Measurements from ENCODE around the gene CTNNA3.
A peak's percentile ranks its signal among the peaks of the same experiment; 100 is the strongest.
"Not testable (repeated sequence)": the region's sequence is repeated elsewhere in the genome, so short reads cannot be mapped to it uniquely, and the experiment has no call there.

The CTNNA3 gene

DNA sequence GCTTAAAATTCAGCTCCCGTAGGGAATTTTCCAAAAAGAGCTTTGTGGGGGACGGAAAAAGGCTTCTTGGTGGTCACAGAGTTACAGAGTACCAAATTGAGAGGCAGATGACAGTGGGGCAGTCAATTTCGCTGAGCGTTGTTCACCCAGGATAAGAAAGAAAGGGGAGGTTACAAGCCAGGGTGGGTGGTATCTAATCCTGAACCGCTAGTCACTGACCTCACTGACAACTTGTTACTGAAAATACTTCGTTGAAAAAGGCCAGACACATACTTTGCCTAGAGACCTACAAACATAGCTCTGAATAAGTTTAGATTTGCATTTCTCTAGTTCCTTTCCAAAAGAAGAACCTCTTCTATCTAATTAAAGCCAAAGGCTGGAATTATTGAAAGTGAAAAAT lies at the start of gene CTNNA3:
Gene CTNNA3 (minus strand): TSS at position 167 of the 400 bp plus-strand sequence.
- no peak for DNase-seq

GRCh38 chr10:67735430-67735829 lies 39.4 kb upstream of the CTNNA3 start:
- no peak for DNase-seq

GRCh38 chr10:67733511-67733910 lies 37.5 kb upstream of the CTNNA3 start:
- DNase-seq, result no peak

GRCh38 chr10:67725567-67725966 lies 29.6 kb upstream of the CTNNA3 start:
- no peak for DNase-seq

DNA sequence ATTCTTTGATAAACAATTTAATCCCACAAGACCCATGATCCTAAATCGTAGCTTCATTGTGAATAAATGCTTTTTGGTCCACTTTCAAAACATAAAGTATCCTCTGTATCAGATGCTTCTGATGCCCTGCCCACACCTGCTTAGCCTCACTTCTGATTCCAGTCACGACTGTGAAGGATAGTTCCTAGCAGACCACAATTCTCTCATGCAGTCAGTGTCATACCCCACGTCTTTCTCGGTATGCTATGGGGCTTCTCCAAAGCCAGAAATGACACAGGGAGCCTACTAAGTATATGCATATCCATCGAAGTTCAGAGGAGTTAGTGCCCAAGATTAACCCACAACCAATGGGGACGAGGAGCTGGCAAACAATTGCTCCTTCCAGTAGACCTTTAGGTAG lies 27.6 kb upstream of the CTNNA3 start:
- no peak for DNase-seq

- no peak for DNase-seq
Measured at GRCh38 chr10:67722113-67722512, 26.1 kb upstream of the CTNNA3 start.

DNA sequence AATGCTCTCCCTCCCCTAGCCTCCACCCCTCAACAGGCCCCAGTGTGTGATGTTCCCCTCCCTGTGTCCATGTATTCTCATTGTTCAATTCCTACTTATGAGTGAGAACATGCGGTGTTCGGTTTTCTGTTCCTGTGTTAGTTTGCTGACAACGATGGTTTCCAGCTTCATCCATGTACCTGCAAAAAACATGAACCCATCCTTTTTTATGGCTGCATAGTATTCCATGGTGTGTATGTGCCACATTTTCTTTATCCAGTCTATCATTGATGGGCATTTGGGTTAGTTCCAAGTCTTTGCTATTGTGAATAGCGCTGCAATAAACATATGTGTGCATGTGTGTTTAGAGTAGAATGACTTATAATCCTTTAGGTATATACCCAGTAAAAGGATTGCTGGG lies 20.5 kb upstream of the CTNNA3 start:
- not testable (repeated sequence) for DNase-seq

GRCh38 chr10:67705921-67706320 lies 9.9 kb upstream of the CTNNA3 start:
- DNase-seq, result no peak

DNA sequence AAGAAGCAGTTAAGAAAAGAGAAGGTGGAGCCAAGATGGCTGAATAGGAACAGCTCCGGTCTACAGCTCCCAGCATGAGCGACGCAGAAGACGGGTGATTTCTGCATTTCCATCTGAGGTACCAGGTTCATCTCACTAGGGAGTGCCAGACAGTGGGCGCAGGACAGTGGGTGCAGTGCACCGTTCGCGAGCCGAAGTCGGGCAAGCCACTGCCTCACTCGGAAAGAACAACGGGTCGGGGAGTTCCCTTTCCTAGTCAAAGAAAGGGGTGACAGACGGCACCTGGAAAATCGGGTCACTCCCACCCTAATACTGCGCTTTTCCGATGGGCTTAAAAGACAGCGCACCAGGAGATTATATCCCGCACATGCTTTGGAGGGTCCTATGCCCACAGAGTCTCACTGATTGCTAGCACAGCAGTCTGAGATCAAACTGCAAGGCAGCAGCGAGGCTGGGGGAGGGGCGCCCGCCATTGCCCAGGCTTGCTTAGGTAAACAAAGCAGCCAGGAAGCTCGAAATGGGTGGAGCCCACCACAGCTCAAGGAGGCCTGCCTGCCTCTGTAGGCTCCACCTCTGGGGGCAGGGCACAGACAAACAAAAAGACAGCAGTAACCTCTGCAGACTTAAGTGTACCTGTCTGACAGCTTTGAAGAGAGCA lies 3.7 kb upstream of the CTNNA3 start:
- DNase-seq, result not testable (repeated sequence)

- DNase-seq, result no peak
Measured at GRCh38 chr10:67698164-67698563, 2.2 kb upstream of the CTNNA3 start.

DNA sequence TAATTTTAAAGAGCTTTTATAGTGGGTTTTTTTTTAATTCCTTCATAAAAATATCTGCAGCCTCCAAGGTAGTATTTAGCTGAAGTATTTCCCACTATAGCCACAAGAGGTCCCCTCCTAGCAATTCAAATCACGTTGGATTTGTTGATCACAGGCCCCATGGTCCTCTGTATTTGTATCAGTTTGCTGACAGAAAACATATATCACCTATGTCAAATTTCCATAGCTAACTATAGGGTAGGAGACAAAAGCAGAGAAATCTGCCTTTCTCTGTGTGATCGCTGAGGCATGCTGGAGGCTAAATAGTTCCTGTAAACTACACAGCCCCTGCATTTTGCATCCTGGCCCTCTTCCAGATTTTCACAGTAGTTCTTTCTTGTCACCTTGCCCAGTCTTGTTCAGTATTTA lies 1.7 kb upstream of the CTNNA3 start:
- DNase-seq, result peak; percentile 43

DNA sequence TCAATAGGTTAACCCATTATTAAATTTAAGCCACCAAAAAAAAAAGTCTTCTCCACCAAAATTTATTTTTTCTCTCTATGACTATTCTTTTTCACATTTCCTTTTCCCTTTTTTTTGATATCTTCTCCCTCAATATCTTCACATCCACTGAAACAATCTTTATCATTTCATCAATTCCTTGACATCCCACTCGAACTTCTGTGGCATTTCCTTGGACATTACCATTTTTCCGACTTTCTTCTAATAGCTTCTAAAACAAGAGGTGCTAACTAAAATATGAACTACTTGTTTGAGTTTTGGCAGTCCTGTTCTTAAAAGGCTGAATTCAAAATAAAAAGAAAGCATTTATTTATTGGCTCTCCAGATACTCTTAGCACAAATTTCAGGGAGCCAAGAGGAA lies 684 bp upstream of the CTNNA3 start:
- DNase-seq, result no peak

GRCh38 chr10:67695555-67695954 lies 440 bp downstream of the CTNNA3 start:
- no peak for DNase-seq

DNA sequence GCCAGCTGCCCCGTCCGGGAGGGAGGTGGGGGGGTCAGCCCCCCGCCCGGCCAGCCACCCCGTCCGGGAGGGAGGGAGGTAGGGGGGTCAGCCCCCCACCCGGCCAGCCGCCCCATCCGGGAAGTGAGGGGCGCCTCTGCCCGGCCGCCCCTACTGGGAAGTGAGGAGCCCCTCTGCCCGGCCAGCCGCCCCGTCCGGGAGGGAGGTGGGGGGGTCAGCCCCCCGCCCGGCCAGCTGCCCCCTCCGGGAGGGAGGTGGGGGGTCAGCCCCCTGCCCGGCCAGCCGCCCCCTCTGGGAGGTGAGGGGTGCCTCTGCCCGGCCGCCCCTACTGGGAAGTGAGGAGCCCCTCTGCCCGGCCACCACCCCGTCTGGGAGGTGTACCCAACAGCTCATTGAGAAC lies 4.1 kb downstream of the CTNNA3 start:
- DNase-seq, result not testable (repeated sequence)

- not testable (repeated sequence) for DNase-seq
Measured at GRCh38 chr10:67690540-67690939, 5.5 kb downstream of the CTNNA3 start.

DNA sequence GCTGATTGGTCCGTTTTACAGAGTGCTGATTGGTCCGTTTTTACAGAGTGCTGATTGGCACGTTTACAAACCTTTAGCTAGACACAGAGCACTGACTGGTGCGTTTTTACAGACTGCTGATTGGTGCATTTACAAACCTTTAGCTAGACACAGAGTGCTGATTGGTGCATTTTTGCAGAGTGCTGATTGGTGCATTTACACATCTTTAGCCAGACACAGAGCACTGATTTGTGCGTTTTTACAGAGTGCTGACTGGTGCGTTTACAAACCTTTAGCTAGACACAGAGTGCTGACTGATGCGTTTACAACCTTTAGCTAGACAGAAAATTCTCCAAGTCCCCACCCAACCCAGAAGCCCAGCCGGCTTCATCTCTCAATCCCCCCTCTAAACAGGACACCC lies 11.9 kb downstream of the CTNNA3 start:
- DNase-seq, result not testable (repeated sequence)

DNA sequence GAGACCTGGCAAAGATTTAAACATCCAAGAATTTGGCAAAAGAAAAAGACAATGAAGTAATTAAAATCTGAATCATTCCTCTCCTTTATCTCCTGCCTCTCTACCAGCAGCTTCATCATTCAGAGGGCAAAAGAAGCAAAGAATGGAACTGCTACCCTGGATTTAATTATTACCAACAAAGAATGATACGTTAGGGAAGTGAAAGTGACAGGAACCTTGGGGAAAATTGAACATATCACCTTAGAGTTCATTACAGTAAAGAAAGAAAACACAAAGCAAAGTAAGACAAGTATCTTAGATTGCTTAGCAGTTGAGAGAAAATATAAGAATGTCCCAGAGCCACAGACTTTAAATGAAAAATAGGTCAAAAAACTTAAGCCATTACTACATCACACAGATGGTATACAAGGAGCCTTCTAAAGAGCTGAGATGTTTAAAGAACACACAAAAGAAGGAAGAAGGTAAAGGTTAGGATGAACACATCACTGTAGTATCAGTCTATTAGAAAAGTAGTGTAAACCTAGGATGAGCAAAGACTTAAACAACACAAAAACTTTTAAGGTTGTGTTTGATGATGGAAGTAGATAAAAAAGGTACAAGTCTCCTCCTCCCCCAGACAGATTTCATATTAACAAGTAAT lies 17.5 kb downstream of the CTNNA3 start:
- no peak for DNase-seq

DNA sequence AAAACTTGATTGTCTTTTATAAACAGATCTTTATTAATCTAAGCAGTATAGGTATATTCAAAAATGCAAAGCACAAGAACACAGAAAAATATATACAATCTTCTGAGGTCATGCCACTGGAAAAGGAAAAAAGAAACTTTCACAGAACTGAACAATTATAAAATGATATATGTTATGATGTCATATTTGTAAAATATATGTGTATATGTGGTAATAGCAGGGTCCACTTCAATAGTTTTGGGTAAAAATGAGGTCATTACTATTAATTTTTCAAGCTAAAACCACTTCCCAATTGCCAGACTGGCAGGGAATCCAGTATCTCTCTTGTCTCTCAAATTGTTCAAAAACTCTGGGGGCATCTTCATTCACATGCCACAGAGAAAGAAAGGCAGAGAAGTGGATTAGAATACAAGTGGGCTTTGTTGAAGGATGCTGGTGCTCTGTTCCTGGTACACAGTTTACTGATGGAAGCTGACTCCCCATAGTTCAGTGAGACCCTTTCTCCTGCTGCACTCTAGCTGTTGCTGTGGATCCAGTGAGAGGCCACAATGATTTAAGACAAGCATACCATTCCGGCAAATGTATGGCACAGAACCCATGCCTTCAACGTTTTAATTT lies 19.7 kb downstream of the CTNNA3 start:
- no peak for DNase-seq

- no peak for DNase-seq
Measured at GRCh38 chr10:67670401-67670800, 25.6 kb downstream of the CTNNA3 start.

GRCh38 chr10:67669978-67670377 lies 26.0 kb downstream of the CTNNA3 start:
- DNase-seq, result no peak

DNA sequence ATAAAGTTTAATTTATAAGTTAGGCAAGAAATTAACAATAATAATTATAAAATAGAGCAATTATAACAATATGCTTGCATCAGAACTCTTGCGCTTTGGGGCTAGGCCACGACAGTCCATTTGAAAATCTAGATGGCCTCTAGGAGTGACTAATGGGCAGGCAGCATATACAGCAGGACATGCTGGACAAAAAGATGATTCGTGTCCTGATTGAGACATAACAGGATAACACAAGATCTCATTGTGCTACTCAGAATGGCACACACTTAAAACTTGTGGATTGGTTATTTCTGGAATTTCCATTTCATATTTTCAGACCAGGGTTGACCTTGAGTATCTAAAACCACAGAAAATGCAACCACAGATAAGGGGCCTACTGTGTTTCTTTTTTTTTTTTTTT lies 27.5 kb downstream of the CTNNA3 start:
- DNase-seq, result no peak

- no peak for DNase-seq
Measured at GRCh38 chr10:67667035-67667425, 29.0 kb downstream of the CTNNA3 start.

GRCh38 chr10:67666416-67667034 lies 29.5 kb downstream of the CTNNA3 start:
- no peak for DNase-seq

- no peak for DNase-seq
Measured at GRCh38 chr10:67665491-67665890, 30.5 kb downstream of the CTNNA3 start.
